ENCODE data around the gene CHD6.

Gene CHD6

DNA sequence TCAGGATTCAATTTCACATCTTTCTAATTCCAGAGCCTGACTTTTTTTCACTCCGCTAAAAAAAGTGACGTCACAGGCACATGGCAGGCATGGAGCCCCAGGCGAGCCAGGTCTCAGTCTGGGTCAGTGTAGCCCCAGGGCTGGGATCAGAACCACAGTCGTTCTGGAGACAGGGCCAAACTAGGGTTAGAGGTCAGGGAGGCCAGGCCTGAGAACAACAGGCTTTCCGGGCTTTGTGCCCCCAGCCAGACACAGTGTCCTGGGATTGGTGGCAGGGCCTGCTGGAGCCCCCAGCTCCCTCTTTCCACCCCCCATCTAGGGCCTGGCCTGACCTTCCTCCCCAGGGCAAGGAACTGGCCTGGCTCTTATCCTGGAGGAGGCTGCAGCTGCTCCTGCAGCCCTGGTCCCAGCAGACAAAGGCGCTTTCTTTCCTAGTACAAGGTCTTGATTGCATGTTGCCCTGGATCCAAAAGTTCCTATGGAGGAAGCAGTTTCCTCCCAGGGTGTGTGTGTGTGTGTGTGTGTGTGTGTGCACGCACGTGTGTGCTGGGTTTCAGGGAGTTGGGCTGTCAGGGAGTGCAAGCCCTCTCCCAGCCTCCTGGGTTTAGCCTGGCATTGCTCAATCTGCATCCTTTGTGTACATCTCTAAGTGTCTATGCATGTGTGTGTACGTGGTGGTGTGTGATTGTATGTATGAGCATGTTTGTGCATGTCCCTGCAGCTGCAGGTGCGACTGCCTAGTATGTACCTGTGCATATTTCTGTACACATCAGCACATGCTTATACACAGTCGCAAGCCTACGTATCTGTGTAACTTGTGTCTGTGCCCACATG, 225.1 kb downstream of the CHD6 start:
- DNase-seq (ENCODE audit: low spot score): no peak

DNA sequence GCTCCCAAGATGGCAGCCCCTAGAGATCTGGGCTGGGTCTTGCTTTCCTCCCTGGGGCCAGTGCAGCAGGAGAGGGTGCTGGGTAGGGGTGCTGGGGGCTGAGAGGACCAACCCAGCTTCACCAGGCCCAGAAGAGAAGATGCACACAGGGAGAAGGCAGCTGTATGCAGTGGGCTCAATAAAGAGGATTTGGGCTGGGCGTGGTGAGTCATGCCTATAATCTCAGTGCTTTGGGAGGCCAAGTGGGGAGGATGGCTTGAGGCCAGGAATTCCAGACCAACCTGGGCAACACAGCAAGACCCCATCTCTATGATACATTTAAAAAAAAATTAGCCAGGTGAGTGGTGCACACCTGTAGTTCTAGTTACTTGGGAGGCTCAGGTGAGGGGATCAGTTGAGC, 225.9 kb downstream of the CHD6 start:
- DNase-seq (ENCODE audit: low spot score): no peak

GRCh38 chr20:41391587-41392001, 226.6 kb downstream of the CHD6 start:
- no peak for DNase-seq (ENCODE audit: low spot score)

DNA sequence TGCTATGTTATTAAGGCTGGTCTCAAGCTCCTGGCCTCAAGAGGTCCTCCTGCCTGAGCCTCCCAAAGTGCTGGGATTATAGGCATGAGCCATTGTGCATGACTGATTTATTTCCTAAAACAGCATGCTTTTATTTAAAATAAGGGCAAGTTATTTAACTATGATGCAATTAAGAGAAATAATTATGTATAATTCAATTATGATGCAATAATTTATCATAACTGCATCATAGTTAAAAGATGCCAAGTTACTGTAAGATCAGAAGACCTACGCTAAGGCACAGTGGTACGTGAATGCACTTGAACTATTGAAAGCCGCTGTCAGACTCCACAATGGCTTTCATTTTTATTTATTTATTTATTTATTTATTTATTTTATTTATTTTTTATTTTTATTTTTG, 227.3 kb downstream of the CHD6 start:
- DNase-seq (ENCODE audit: low spot score): no peak

GRCh38 chr20:41387444-41387851, 230.7 kb downstream of the CHD6 start:
- DNase-seq (ENCODE audit: low spot score): peak; percentile 38

DNA sequence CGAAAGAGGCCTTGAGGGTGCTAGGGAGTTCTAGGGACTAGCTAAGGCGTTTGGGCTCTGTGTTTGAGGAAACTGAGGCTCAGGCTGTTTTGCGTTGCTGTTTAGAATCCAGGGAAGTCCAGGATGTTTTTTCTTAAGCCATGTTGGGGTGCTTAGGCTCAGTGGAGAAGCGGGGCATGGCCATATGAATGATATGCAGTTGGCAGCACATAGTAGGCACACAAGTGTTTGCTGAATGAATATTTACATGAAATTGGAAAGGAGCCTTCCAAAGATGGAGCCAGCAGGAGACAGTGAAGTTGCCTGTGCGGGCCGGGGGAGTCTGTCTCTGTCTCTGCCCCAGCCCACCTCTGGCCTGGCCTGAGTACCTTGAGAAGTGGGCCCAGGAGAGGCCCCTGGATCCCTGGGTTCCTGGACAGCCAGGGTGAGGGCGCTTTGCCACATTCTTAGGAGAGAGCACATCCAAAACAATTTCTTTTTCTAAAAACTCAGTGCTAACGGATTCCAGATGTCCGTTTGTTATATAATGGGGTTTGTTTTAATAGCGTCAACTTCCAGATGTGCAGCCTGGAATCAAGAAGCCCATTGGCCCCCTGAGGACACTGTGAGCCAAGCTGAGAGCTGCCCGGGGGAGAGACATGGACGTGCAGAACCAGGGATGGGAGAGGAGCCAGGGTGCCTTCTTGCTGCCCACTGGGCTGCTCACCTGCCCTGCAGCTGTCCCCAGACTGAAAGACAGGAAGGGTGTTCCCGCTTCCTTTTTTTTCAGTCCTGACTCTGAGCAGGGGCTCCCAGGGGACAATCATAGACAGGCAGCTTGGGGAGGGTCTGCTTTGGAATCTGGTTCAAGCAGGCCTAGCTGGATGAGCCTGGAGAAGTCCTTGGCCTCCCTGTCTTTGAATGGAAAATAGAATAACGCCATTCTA, 231.4 kb downstream of the CHD6 start:
- DNase-seq (ENCODE audit: low spot score): no peak

- no peak for DNase-seq (ENCODE audit: low spot score)
Measured at GRCh38 chr20:41382791-41383305, 235.3 kb downstream of the CHD6 start.

- DNase-seq (ENCODE audit: low spot score): peak; percentile 27
Measured at GRCh38 chr20:41380551-41381193, 237.5 kb downstream of the CHD6 start.

- DNase-seq (ENCODE audit: low spot score): no peak
Measured at GRCh38 chr20:41379551-41379950, 238.6 kb downstream of the CHD6 start.

DNA sequence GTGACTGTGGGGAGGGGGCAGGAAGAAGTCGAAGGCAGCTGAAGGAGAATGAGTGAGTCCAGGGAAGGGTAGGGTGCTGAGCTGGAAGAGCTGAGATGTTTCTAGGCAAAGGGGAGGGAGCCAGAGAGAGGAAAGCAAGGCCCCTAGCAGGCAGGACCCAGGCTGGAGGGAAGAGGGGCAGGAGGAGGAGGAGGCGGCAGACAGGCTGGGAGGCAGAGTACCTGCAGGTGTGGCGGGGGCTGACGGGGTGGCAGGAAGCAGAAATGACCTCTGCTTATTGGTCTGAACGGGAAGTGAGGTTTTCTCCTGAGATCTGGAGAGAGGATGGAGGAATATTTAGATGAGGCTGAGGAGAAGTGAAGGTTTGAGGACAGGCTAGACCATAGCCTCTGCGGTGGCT, 240.9 kb downstream of the CHD6 start:
- no peak for DNase-seq (ENCODE audit: low spot score)

DNA sequence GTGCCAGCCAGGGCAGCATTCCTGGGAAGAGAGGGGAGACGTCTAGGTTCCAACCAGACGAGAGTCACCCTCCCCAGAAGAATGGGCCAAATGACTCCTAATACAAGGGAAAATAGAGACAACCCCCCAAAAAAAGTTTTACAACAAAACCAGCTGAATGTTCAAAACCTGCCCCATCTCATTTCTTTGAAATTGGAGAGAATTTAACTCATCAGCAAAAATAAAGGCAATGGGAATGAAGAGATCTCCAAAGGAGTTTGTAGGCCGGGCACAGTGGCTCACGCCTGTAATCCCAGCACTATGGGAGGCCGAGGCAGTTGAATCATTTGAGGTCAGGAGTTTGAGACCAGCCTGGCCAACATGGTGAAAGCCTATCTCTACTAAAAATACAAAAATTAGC, 241.8 kb downstream of the CHD6 start:
- DNase-seq (ENCODE audit: low spot score): no peak

- no peak for DNase-seq (ENCODE audit: low spot score)
Measured at GRCh38 chr20:41375846-41376245, 242.3 kb downstream of the CHD6 start.

GRCh38 chr20:41373931-41374920, 244.0 kb downstream of the CHD6 start:
- DNase-seq (ENCODE audit: low spot score): no peak

- no peak for DNase-seq (ENCODE audit: low spot score)
Measured at GRCh38 chr20:41373251-41373783, 244.9 kb downstream of the CHD6 start.

- DNase-seq (ENCODE audit: low spot score): no peak
Measured at GRCh38 chr20:41371371-41371770, 246.8 kb downstream of the CHD6 start.

DNA sequence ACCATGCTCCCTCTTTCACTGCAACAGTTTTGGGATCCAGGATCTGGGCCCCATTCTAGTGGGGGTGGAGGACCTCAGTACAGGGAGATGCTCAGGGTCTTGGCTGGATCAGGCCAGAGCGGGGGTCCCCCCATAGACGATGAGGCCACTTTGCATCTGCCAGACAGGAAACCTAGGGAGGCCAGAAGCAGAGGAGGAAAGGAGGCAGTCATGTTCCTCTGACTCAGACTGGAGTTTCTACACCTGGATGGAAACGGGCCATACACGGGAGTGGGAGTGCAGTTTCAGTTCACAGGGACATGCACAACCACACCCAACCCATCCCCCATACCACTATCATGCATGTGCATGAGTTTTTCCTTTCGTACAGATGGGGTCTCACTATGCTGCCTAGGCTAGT, 248.0 kb downstream of the CHD6 start:
- no peak for DNase-seq (ENCODE audit: low spot score)

DNA sequence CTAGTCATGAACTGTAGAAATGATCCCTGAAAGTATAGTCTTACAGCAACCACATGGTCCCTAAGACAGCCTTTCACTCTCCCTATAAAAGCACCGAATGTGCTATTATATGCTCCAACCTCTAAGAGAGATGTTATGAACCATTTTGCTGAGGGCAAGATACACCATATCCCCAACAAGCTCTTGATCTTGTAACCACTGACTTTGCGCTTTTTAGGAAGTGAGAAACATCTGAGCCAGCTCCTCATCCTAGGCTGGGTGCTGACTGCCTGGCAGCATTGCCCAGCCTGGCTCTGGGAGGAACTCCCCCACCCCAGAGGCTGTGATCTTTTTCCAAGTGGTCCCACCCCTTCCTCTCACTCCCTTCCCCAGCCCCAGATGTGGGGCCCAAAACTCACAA, 248.5 kb downstream of the CHD6 start:
- DNase-seq (ENCODE audit: low spot score): no peak

DNA sequence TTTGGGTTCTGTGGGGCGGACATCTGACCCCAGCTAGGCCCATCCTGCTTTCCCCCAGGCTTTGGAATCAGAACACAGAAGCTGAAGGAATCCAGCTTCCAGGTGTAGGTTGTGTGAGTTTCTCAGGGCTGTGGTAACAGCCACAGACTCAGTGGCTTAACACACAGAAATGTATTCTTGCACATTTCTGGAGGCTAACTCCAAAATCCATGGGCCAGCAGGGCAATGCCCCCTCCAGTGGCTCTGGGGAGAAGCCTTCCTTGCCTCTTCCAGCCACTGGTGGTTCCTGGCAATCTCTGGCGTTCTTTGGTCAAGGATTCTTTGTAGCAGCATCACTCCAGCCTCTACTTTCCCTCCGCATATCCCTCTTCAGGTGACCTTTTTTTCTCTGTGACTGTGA, 250.2 kb downstream of the CHD6 start:
- DNase-seq (ENCODE audit: low spot score): no peak

DNA sequence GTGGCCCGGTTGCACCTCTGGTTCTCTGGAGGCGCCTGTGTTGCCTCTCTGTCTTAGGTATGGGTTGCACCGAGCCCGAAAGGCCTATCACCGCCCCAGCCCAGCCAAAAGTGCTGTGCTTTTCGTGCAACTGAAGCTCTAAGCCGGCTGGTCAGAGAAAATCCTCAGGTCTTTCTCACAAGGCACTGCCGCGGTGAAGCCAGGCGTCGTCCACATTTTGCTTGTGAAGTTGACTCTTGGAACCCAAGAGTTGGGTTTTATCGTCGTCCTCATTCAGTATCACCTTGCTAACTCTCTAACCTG, 250.8 kb downstream of the CHD6 start:
- DNase-seq (ENCODE audit: low spot score): no peak

- DNase-seq (ENCODE audit: low spot score): peak; percentile 88
Measured at GRCh38 chr20:41366546-41367392, 251.4 kb downstream of the CHD6 start, which contains the start of gene EMILIN3. Gene EMILIN3 (minus strand): TSS chr20:41366818. CDS start chr20:41366634, 184 bp downstream.

Data from D341Med (cell line).